Effector memory CD4-positive, alpha-beta T cell (primary cell): ENCODE measurements around the gene GRB7.

Source experiments
- DNase-seq, 3 donors: peaks; one replicate each; pipeline ENCODE4 v3.0.0-alpha.2; 2020
- H3K27ac ChIP-seq: 2 replicates; pipeline ENCODE4 v1.7.0; 2013; ENCODE audit warnings: mild to moderate bottlenecking, low read length, moderate library complexity; ENCODE audit not compliant: insufficient read depth, poor library complexity, severe bottlenecking
- H3K27me3 ChIP-seq: replicated peaks from 2 replicates; pipeline ENCODE4 v1.7.0; 2013; ENCODE audit warnings: mild to moderate bottlenecking, low read length; ENCODE audit not compliant: insufficient read depth, control insufficient read depth, poor library complexity, severe bottlenecking
- H3K36me3 ChIP-seq: 2 replicates; pipeline ENCODE4 v1.7.0; 2013; ENCODE audit warnings: mild to moderate bottlenecking, low read length, moderate library complexity; ENCODE audit not compliant: control insufficient read depth, insufficient read depth
- H3K4me1 ChIP-seq: 2 replicates; pipeline ENCODE4 v1.7.0; 2013; ENCODE audit warnings: low read length, mild to moderate bottlenecking; ENCODE audit not compliant: control insufficient read depth, insufficient read depth, poor library complexity, severe bottlenecking
- H3K4me3 ChIP-seq: 2 replicates; pipeline ENCODE4 v1.7.0; 2013; ENCODE audit warnings: low read length, low read depth, mild to moderate bottlenecking; ENCODE audit not compliant: insufficient read depth, poor library complexity, severe bottlenecking
- H3K9me3 ChIP-seq: 2 replicates; pipeline ENCODE4 v1.7.0; 2013; ENCODE audit warnings: mild to moderate bottlenecking, low read length, moderate library complexity; ENCODE audit not compliant: control insufficient read depth

GRB7 gene

GRCh38 chr17:39732586-39732985, 5.2 kb upstream of the GRB7 start:
- no peak overlapping the region for H3K4me3 ChIP-seq
- H3K4me1 ChIP-seq = peaks cover 11% of the 10 kb centered on the region
- peaks cover 17% of the 10 kb centered on the region for H3K36me3 ChIP-seq
- no peak overlapping the region for H3K27ac ChIP-seq
- H3K9me3 ChIP-seq = no peaks in the 10 kb centered on the region
- peaks cover 3% of the 10 kb centered on the region for H3K27me3 ChIP-seq
- no peak for DNase-seq

- H3K4me1 ChIP-seq = peaks cover 15% of the 10 kb centered on the region
- no peaks in the 10 kb centered on the region for H3K36me3 ChIP-seq
These were observed 1.9 kb upstream of the GRB7 start for GRCh38 chr17:39735882-39736281.

GRCh38 chr17:39736319-39737165, 1.2 kb upstream of the GRB7 start:
- Histone ChIP-seq H3K4me1 (peaks cover 15% of the 10 kb centered on the region), H3K4me3 (no peak overlapping the region), H3K27me3 (peaks cover 9% of the 10 kb centered on the region), H3K9me3 (no peaks in the 10 kb centered on the region), H3K36me3 (no peaks in the 10 kb centered on the region), H3K27ac (no peak overlapping the region)
- DNase-seq = no peak

More at GRCh38 chr17:39735882-39736281, 1.9 kb upstream of the GRB7 start:
- H3K27me3 ChIP-seq = peaks cover 9% of the 10 kb centered on the region
- H3K27ac ChIP-seq = no peak overlapping the region
- no peaks in the 10 kb centered on the region for H3K9me3 ChIP-seq
- no peak for DNase-seq
- no peak overlapping the region for H3K4me3 ChIP-seq

GRCh38 chr17:39737206-39737759, 455 bp upstream of the GRB7 start:
- DNase-seq = no peak
- no peaks in the 10 kb centered on the region for H3K9me3 ChIP-seq
- H3K4me3 ChIP-seq = no peak overlapping the region
- H3K27ac ChIP-seq = no peak overlapping the region
- peaks cover 9% of the 10 kb centered on the region for H3K27me3 ChIP-seq
- peaks cover 15% of the 10 kb centered on the region for H3K4me1 ChIP-seq
- H3K36me3 ChIP-seq = no peaks in the 10 kb centered on the region

- peaks cover 9% of the 10 kb centered on the region for H3K27me3 ChIP-seq
- peaks cover 15% of the 10 kb centered on the region for H3K4me1 ChIP-seq
- H3K36me3 ChIP-seq = no peaks in the 10 kb centered on the region
- H3K9me3 ChIP-seq = no peaks in the 10 kb centered on the region
- DNase-seq = peak; percentile 39 to 53 (median 48)
- no peak overlapping the region for H3K4me3 ChIP-seq
- no peak overlapping the region for H3K27ac ChIP-seq
These were observed 797 bp downstream of the GRB7 start for GRCh38 chr17:39738568-39738901.

GRCh38 chr17:39738983-39739884, 1.5 kb downstream of the GRB7 start:
- H3K4me1 ChIP-seq = peaks cover 15% of the 10 kb centered on the region
- H3K27ac ChIP-seq = no peak overlapping the region
- H3K36me3 ChIP-seq = no peaks in the 10 kb centered on the region
- no peak for DNase-seq
- H3K4me3 ChIP-seq = no peak overlapping the region
- H3K27me3 ChIP-seq = peaks cover 9% of the 10 kb centered on the region
- no peaks in the 10 kb centered on the region for H3K9me3 ChIP-seq

- Histone ChIP-seq H3K9me3 (no peaks in the 10 kb centered on the region), H3K27ac (no peak overlapping the region), H3K4me1 (peaks cover 15% of the 10 kb centered on the region), H3K27me3 (peaks cover 9% of the 10 kb centered on the region), H3K4me3 (no peak overlapping the region), H3K36me3 (no peaks in the 10 kb centered on the region)
- DNase-seq = no peak
These were observed 2.2 kb downstream of the GRB7 start for GRCh38 chr17:39739885-39740356.

GRCh38 chr17:39740357-39741111, 2.8 kb downstream of the GRB7 start:
- Histone ChIP-seq H3K27ac (no peak overlapping the region), H3K4me1 (peaks cover 15% of the 10 kb centered on the region)
- no peak for DNase-seq

GRCh38 chr17:39742126-39742855, 4.6 kb downstream of the GRB7 start:
- H3K4me3 ChIP-seq = no peak overlapping the region

More at GRCh38 chr17:39740357-39741111, 2.8 kb downstream of the GRB7 start:
- Histone ChIP-seq H3K4me3 (no peak overlapping the region), H3K36me3 (no peaks in the 10 kb centered on the region), H3K9me3 (no peaks in the 10 kb centered on the region), H3K27me3 (peaks cover 9% of the 10 kb centered on the region)

More at GRCh38 chr17:39742126-39742855, 4.6 kb downstream of the GRB7 start:
- Histone ChIP-seq H3K9me3 (no peaks in the 10 kb centered on the region), H3K27ac (no peak overlapping the region), H3K27me3 (peaks cover 8% of the 10 kb centered on the region), H3K36me3 (no peaks in the 10 kb centered on the region), H3K4me1 (peaks cover 15% of the 10 kb centered on the region)
- DNase-seq = no peak
